GM21737 (cell line): Measurements from ENCODE around the gene NPRL2.

Experiments used
- ATAC-seq: cut with Tn5 transposase; IDR thresholded peaks from one replicate; pipeline ENCODE4 v1.9.1; 2021; ENCODE audit warnings: mild to moderate bottlenecking, moderate library complexity; ENCODE audit not compliant: unreplicated experiment

The NPRL2 gene

GRCh38 chr3:50373146-50374051, 22.8 kb upstream of the NPRL2 start:
- no peak for ATAC-seq

- ATAC-seq, result no peak
Measured at GRCh38 chr3:50372349-50372748, 21.8 kb upstream of the NPRL2 start.

GRCh38 chr3:50371133-50371685, 20.6 kb upstream of the NPRL2 start:
- no peak for ATAC-seq

GRCh38 chr3:50370594-50370993, 20.0 kb upstream of the NPRL2 start:
- ATAC-seq, result no peak

GRCh38 chr3:50369012-50369670, 18.6 kb upstream of the NPRL2 start:
- no peak for ATAC-seq

GRCh38 chr3:50365842-50366220, 15.3 kb upstream of the NPRL2 start:
- no peak for ATAC-seq

- ATAC-seq, result peak; percentile 76
Measured at GRCh38 chr3:50365080-50365841, 14.7 kb upstream of the NPRL2 start.

- no peak for ATAC-seq
Measured at GRCh38 chr3:50364573-50365079, 14.1 kb upstream of the NPRL2 start.

GRCh38 chr3:50359760-50360110, 9.2 kb upstream of the NPRL2 start:
- ATAC-seq, result no peak

GRCh38 chr3:50358911-50359759, 8.6 kb upstream of the NPRL2 start, which contains the start of gene TMEM115:
Gene TMEM115, minus strand, starts transcription at chr3:50359521. Its CDS starts 458 bp downstream, at chr3:50359063.
- peak; percentile 95 for ATAC-seq

GRCh38 chr3:50358355-50358910, 7.9 kb upstream of the NPRL2 start:
- no peak for ATAC-seq

- ATAC-seq, result no peak
Measured at GRCh38 chr3:50357481-50357880, 6.9 kb upstream of the NPRL2 start.

GRCh38 chr3:50356553-50356952, 6.0 kb upstream of the NPRL2 start:
- no peak for ATAC-seq

GRCh38 chr3:50355829-50356552, 5.4 kb upstream of the NPRL2 start:
- no peak for ATAC-seq

- no peak for ATAC-seq
Measured at GRCh38 chr3:50354850-50355249, 4.3 kb upstream of the NPRL2 start.

- ATAC-seq, result no peak
Measured at GRCh38 chr3:50354186-50354764, 3.7 kb upstream of the NPRL2 start.

- no peak for ATAC-seq
Measured at GRCh38 chr3:50353245-50354004, 2.9 kb upstream of the NPRL2 start.

GRCh38 chr3:50352781-50353180, 2.2 kb upstream of the NPRL2 start:
- no peak for ATAC-seq
